ENCODE measurements around the gene SGTA.

SGTA gene

GRCh38 chr19:2803486-2804155 is 20.5 kb upstream of the SGTA start:
- no peak for TF ChIP-seq CTCF (IDR thresholded peaks at IDR 0.05)
- no peak overlapping the region for H3K4me3 ChIP-seq (ENCODE audit: low read depth in 1 of 2, low read length in 1 of 2)
- H3K9me3 ChIP-seq = no peaks in the 10 kb centered on the region
- H3K27ac ChIP-seq = no peak overlapping the region
- peaks cover 64% of the 10 kb centered on the region for H3K36me3 ChIP-seq
- no peaks in the 10 kb centered on the region for H3K27me3 ChIP-seq
- H3K4me1 ChIP-seq (ENCODE audit: control insufficient read depth in 1 of 2, insufficient read depth in 1 of 2, low read depth in 1 of 2, low read length in 1 of 2) = no peaks in the 10 kb centered on the region

- no peak overlapping the region for H3K27ac ChIP-seq
- no peak for TF ChIP-seq CTCF (IDR thresholded peaks at IDR 0.05)
- H3K4me1 ChIP-seq (ENCODE audit: control insufficient read depth in 1 of 2, insufficient read depth in 1 of 2, low read depth in 1 of 2, low read length in 1 of 2) = no peaks in the 10 kb centered on the region
- peaks cover 61% of the 10 kb centered on the region for H3K36me3 ChIP-seq
- no peaks in the 10 kb centered on the region for H3K27me3 ChIP-seq
- no peak overlapping the region for H3K4me3 ChIP-seq (ENCODE audit: low read depth in 1 of 2, low read length in 1 of 2)
- H3K9me3 ChIP-seq = no peaks in the 10 kb centered on the region
Measured at GRCh38 chr19:2802826-2803225, 19.8 kb upstream of the SGTA start.

GRCh38 chr19:2800506-2800905 is 17.4 kb upstream of the SGTA start:
- Histone ChIP-seq H3K9me3 (no peaks in the 10 kb centered on the region), H3K4me3 (ENCODE audit: low read depth in 1 of 2, low read length in 1 of 2) (no peak overlapping the region), H3K27ac (no peak overlapping the region), H3K36me3 (peaks cover 51% of the 10 kb centered on the region), H3K27me3 (no peaks in the 10 kb centered on the region), H3K4me1 (ENCODE audit: control insufficient read depth in 1 of 2, insufficient read depth in 1 of 2, low read depth in 1 of 2, low read length in 1 of 2) (no peaks in the 10 kb centered on the region)
- no peak for TF ChIP-seq CTCF (IDR thresholded peaks at IDR 0.05)

- Histone ChIP-seq H3K4me1 (ENCODE audit: control insufficient read depth in 1 of 2, insufficient read depth in 1 of 2, low read depth in 1 of 2, low read length in 1 of 2) (no peaks in the 10 kb centered on the region), H3K27me3 (no peaks in the 10 kb centered on the region), H3K27ac (no peak overlapping the region), H3K9me3 (no peaks in the 10 kb centered on the region), H3K36me3 (peaks cover 53% of the 10 kb centered on the region), H3K4me3 (ENCODE audit: low read depth in 1 of 2, low read length in 1 of 2) (no peak overlapping the region)
- no peak for TF ChIP-seq CTCF (IDR thresholded peaks at IDR 0.05)
Measured at GRCh38 chr19:2799273-2800020, 16.4 kb upstream of the SGTA start.

GRCh38 chr19:2798733-2799132 is 15.7 kb upstream of the SGTA start:
- no peak for TF ChIP-seq CTCF (IDR thresholded peaks at IDR 0.05)
- no peak overlapping the region for H3K27ac ChIP-seq

More at GRCh38 chr19:2798733-2799132, 15.7 kb upstream of the SGTA start:
- H3K4me1 ChIP-seq (ENCODE audit: control insufficient read depth in 1 of 2, insufficient read depth in 1 of 2, low read depth in 1 of 2, low read length in 1 of 2) = no peaks in the 10 kb centered on the region
- H3K9me3 ChIP-seq = no peaks in the 10 kb centered on the region
- H3K36me3 ChIP-seq = peaks cover 51% of the 10 kb centered on the region
- H3K27me3 ChIP-seq = no peaks in the 10 kb centered on the region
- no peak overlapping the region for H3K4me3 ChIP-seq (ENCODE audit: low read depth in 1 of 2, low read length in 1 of 2)
